K562 (cell line): ENCODE data around the gene SMIM45.

Experiments used
- ATAC-seq: fragments of 200-7000 bp; cut with Tn5 transposase; 3 replicates; pipeline ENCODE4 v1.9.1; 2020; ENCODE audit warnings: moderate library complexity
- BruUV-seq: library from RNA; stranded (reverse); fragments of 400-500 nt; replicated peaks from 2 replicates; lab custom pipeline; 2021; lab: Mats Ljungman, UMichigan
- CTCF ChIA-PET: fragments of 300-600 bp; formaldehyde crosslinking; extraction: SDS; loops from one replicate; lab custom pipeline; 2021; ENCODE audit warnings: low intra/inter-chr PET ratio; lab: Yijun Ruan, JAX
- POLR2A ChIA-PET: fragments of 300-600, 350-650 bp; sonication (Branson Sonifier 250); formaldehyde crosslinking; extraction: SDS; loops from one replicate; lab custom pipeline; 2021; ENCODE audit warnings: antibody characterized with exemption, inconsistent platforms; lab: Yijun Ruan, JAX
- DNase-seq, 4 experiments: peaks; one replicate each; pipeline versions ENCODE4 v3.0.0 to v3.0.0-alpha.2; 2011 to 2018; ENCODE audit warnings: low spot score in 3 of 4, mixed read lengths in 3 of 4; ENCODE audit errors: extremely low read depth in 1 of 4
- FAIRE-seq: peaks from 2 replicates; lab custom pipeline; 2011; peaks lifted over from hg19 to GRCh38; lab: Jason Lieb, UNC
- H2AFZ ChIP-seq: 2 replicates; pipeline ENCODE4 v1.6.0; 2011; ENCODE audit warnings: low read depth, low read length, control low read depth, inconsistent platforms
- H3K27ac ChIP-seq: fragments of 200-600 bp; 3 replicates; pipeline ENCODE4 v1.8.0; 2011; ENCODE audit warnings: low read depth, mild to moderate bottlenecking, control low read depth, inconsistent platforms, low read length, moderate library complexity, mixed read lengths; ENCODE audit errors: extremely low read depth
- H3K27me3 ChIP-seq, 2 experiments: fragments of 300-600 bp in 1 of 2; 2 replicates in 1 of 2; 3 replicates in 1 of 2; pipeline versions ENCODE4 v1.6.0 to v1.8.0; 2011; ENCODE audit warnings: inconsistent platforms in 2 of 2, low read length in 2 of 2, mild to moderate bottlenecking in 1 of 2, mixed read lengths in 1 of 2, moderate library complexity in 1 of 2; ENCODE audit not compliant: control insufficient read depth in 2 of 2, insufficient read depth in 2 of 2
- H3K36me3 ChIP-seq: fragments of 300-600 bp; 3 replicates; pipeline ENCODE4 v1.8.0; 2011; ENCODE audit warnings: mild to moderate bottlenecking, low read length, inconsistent platforms; ENCODE audit not compliant: control insufficient read depth, insufficient read depth
- H3K4me1 ChIP-seq, 2 experiments: fragments of 200-600 bp in 1 of 2; replicated peaks in 1 of 2; 2 replicates in 1 of 2; 3 replicates in 1 of 2; pipeline versions ENCODE4 v1.5.1 to v1.8.0; 2011; ENCODE audit warnings: inconsistent platforms in 2 of 2, low read length in 2 of 2, mild to moderate bottlenecking in 1 of 2, mixed read lengths in 1 of 2, moderate library complexity in 1 of 2; ENCODE audit not compliant: control insufficient read depth in 2 of 2, insufficient read depth in 2 of 2
- H3K4me2 ChIP-seq: 2 replicates; pipeline ENCODE4 v1.6.1; 2011; ENCODE audit warnings: low read length, control low read depth, inconsistent platforms, mixed read lengths; ENCODE audit not compliant: insufficient read depth
- H3K4me3 ChIP-seq: fragments of 200-600 bp; sonication (generic), shearing (Covaris generic); 2 replicates; pipeline ENCODE4 v1.5.1; 2016; ENCODE audit warnings: control low read depth, inconsistent platforms
- H3K79me2 ChIP-seq: fragments of 200-600 bp; 3 replicates; pipeline ENCODE4 v1.8.0; 2011; ENCODE audit warnings: low read length, inconsistent platforms; ENCODE audit not compliant: control insufficient read depth, insufficient read depth
- H3K9ac ChIP-seq, 2 experiments: 2 replicates each; pipeline versions ENCODE4 v1.6.0 to v1.6.1; 2011; ENCODE audit warnings: low read depth in 2 of 2, low read length in 2 of 2, control low read depth in 1 of 2, inconsistent platforms in 1 of 2, mild to moderate bottlenecking in 1 of 2, mixed read lengths in 1 of 2; ENCODE audit not compliant: insufficient read depth in 1 of 2
- H3K9me1 ChIP-seq: one replicate; pipeline ENCODE4 v1.6.0; 2011; ENCODE audit warnings: inconsistent platforms, mild to moderate bottlenecking, low read length, moderate library complexity; ENCODE audit not compliant: control insufficient read depth, insufficient read depth
- H3K9me3 ChIP-seq: replicated peaks from 2 replicates; pipeline ENCODE4 v1.5.1; 2011; ENCODE audit warnings: low read depth, low read length, inconsistent platforms; ENCODE audit not compliant: control insufficient read depth, insufficient read depth
- H4K20me1 ChIP-seq: replicated peaks from 2 replicates; pipeline ENCODE4 v1.6.1; 2011; ENCODE audit warnings: low read length, inconsistent platforms, mixed read lengths; ENCODE audit not compliant: control insufficient read depth, insufficient read depth
- CBFB ChIP-seq: sonication (generic); formaldehyde crosslinking; IDR thresholded peaks from 2 replicates; pipeline ENCODE4 v1.4.0; 2020; ENCODE audit warnings: mild to moderate bottlenecking, missing genetic modification reagents
- FOXJ3 ChIP-seq: sonication (generic); formaldehyde crosslinking; IDR thresholded peaks from 2 replicates; pipeline ENCODE4 v1.4.0; 2020; ENCODE audit warnings: mild to moderate bottlenecking, missing genetic modification reagents
- KLF10 ChIP-seq: fragments of 250-450 bp; sonication (Bioruptor Pico); IDR thresholded peaks from 2 replicates; pipeline ENCODE4 v1.6.1; 2021; ENCODE audit warnings: matching md5 sums
- MBD2 ChIP-seq: sonication (generic); IDR thresholded peaks from 2 replicates; pipeline ENCODE4 v1.6.1; 2016; ENCODE audit warnings: low read depth, borderline replicate concordance
- NR2C1 ChIP-seq, 2 experiments: fragments of 450-650 bp; IDR thresholded peaks; 2 replicates each; pipeline ENCODE4 v1.6.1; 2017; ENCODE audit warnings: mild to moderate bottlenecking in 2 of 2, antibody characterized with exemption in 1 of 2, inconsistent platforms in 1 of 2, missing compliant biosample characterization in 1 of 2, missing genetic modification characterization in 1 of 2
- NR4A1 ChIP-seq, 2 experiments: fragments of 250-450 bp in 1 of 2; fragments of 450-650 bp in 1 of 2; sonication (Bioruptor Pico) in 1 of 2; IDR thresholded peaks; 2 replicates each; pipeline versions ENCODE4 v1.4.0 to v1.6.1; 2016 to 2020; ENCODE audit warnings: mild to moderate bottlenecking in 2 of 2, missing compliant biosample characterization in 1 of 2, missing genetic modification characterization in 1 of 2, moderate library complexity in 1 of 2
- RBFOX2 ChIP-seq: fragments of 200-400 bp; formaldehyde crosslinking; IDR thresholded peaks from 2 replicates; pipeline ENCODE4 v1.6.1; 2017; ENCODE audit warnings: low read depth, mild to moderate bottlenecking, low read length, moderate library complexity
- RBM34 ChIP-seq: fragments of 200-400 bp; formaldehyde crosslinking; IDR thresholded peaks from 2 replicates; pipeline ENCODE4 v1.6.1; 2018; ENCODE audit warnings: low read length, borderline replicate concordance; ENCODE audit not compliant: insufficient read depth
- SMAD4 ChIP-seq: fragments of 250-450 bp; sonication (Bioruptor Pico); conservative IDR thresholded peaks from 2 replicates; pipeline ENCODE4 v1.8.0; 2021; ENCODE audit warnings: inconsistent platforms, mild to moderate bottlenecking, moderate library complexity
- ZNF175 ChIP-seq: fragments of 200-800 bp; sonication (Bioruptor generic); IDR thresholded peaks from 2 replicates; pipeline ENCODE4 v1.6.1; 2016; ENCODE audit warnings: low read depth, mild to moderate bottlenecking, missing genetic modification characterization, missing compliant biosample characterization
- ZNF197 ChIP-seq: fragments of 200-800 bp; sonication (Bioruptor generic); IDR thresholded peaks from 2 replicates; pipeline ENCODE4 v1.6.1; 2016; ENCODE audit warnings: low read depth, missing genetic modification characterization, missing compliant biosample characterization
- ZNF24 ChIP-seq: fragments of 450-650 bp; IDR thresholded peaks from 2 replicates; pipeline ENCODE4 v1.6.1; 2016
- ZNF274 ChIP-seq: IDR thresholded peaks from 2 replicates; pipeline ENCODE4 v1.6.1; 2011; ENCODE audit warnings: low read depth, mild to moderate bottlenecking, low read length, moderate library complexity, borderline replicate concordance
- ZNF436 ChIP-seq: fragments of 250-450, 450-650 bp; sonication (Bioruptor Pico); formaldehyde crosslinking; IDR thresholded peaks from 2 replicates; pipeline ENCODE4 v1.7.0; 2020; ENCODE audit warnings: mild to moderate bottlenecking
- ZNF764 ChIP-seq: fragments of 250-450 bp; sonication (Bioruptor Pico); IDR thresholded peaks from 2 replicates; pipeline ENCODE4 v1.4.0; 2020; ENCODE audit warnings: low read depth, mild to moderate bottlenecking, moderate library complexity
- WGBS: fragments of 100-300 bp; shearing (Covaris generic); methylation state at CpG from one replicate; pipeline ENCODE4 v1.1.6; 2016; ENCODE audit warnings: low coverage, mixed read lengths; ENCODE audit not compliant: insufficient coverage; ENCODE audit errors: missing lambda C conversion rate; 5-methylcytosine and 5-hydroxymethylcytosine counted together
- in situ Hi-C: fragments of 300-500 bp; cut with MboI; formaldehyde crosslinking; loops from 4 replicates; pipeline ENCODE4 v1.15.0; 2018; ENCODE audit warnings: inconsistent platforms, mixed read lengths
- intact Hi-C: fragments of 100-400 bp; cut with micrococcal nuclease; formaldehyde crosslinking; loops from 2 replicates; pipeline ENCODE4 v1.14.2; 2022

Gene SMIM45

GRCh38 chr22:41929418-41929810 is 22.5 kb upstream of the SMIM45 start:
- 0 out of 3 replicates have a peak, but pooled peaks cover under 1% of the 10 kb centered on the region for H3K36me3 ChIP-seq
- no peaks in the 10 kb centered on the region for H3K9me3 ChIP-seq
- H3K27ac ChIP-seq, result no peak overlapping the region
- in situ Hi-C loops, result no loop called here
- WGBS, result 56% methylated on average over 8 of the region's 8 CpGs
- intact Hi-C loops, result no loop called here
- CTCF ChIA-PET, result no interaction called here
- no peak for FAIRE-seq
- TF ChIP-seq ZNF436 (no peak), NR4A1 (CRISPR knock-in tag; IDR thresholded peaks at IDR 0.05) (no peak), NR4A1 (tag; IDR thresholded peaks at IDR 0.05) (no peak), MBD2 (no peak), RBFOX2 (0 out of 2 replicates have a peak, but pooled peaks have one; percentile 6), SMAD4 (CRISPR knock-in tag) (no peak)
- ATAC-seq, result no peak
- no peak overlapping the region for H3K4me2 ChIP-seq
- H2AFZ ChIP-seq, result no peak overlapping the region
- POLR2A ChIA-PET, result interaction anchor here (1.1 kb wide), 1 partner anchor 8 kb away, joined by 3 read pairs; no protein-coding TSS in a partner anchor
- no peaks in the 10 kb centered on the region for H4K20me1 ChIP-seq
- H3K4me3 ChIP-seq, result no peak overlapping the region
- H3K79me2 ChIP-seq, result no peaks in the 10 kb centered on the region
- DNase-seq, result no peak
- no peaks in the 10 kb centered on the region for H3K27me3 ChIP-seq
- no peaks in the 10 kb centered on the region for H3K9me1 ChIP-seq
- peaks cover 6 to 75% of the 10 kb centered on the region in 2 experiments; a peak in 4 of 5 replicates for H3K4me1 ChIP-seq
- peak overlapping the region in 1 of 2 experiments; percentile 64; a peak in 1 of 4 replicates for H3K9ac ChIP-seq
- no TSS peak for BruUV-seq

GRCh38 chr22:41931701-41932269 is 20.2 kb upstream of the SMIM45 start:
- Histone ChIP-seq H3K4me2 (no peak overlapping the region), H3K27me3 (no peaks in the 10 kb centered on the region), H3K9me1 (peaks cover 3% of the 10 kb centered on the region), H2AFZ (no peak overlapping the region), H3K36me3 (peaks cover 9% of the 10 kb centered on the region; the same call in 1 of the 3 replicates), H4K20me1 (no peaks in the 10 kb centered on the region), H3K4me1 (peaks cover 6 to 66% of the 10 kb centered on the region in 2 experiments; a peak in 4 of 5 replicates), H3K27ac (no peak overlapping the region), H3K79me2 (no peaks in the 10 kb centered on the region), H3K9me3 (no peaks in the 10 kb centered on the region), H3K4me3 (no peak overlapping the region), H3K9ac (peak overlapping the region in 1 of 2 experiments; percentile 71; a peak in 2 of 4 replicates)
- 69% methylated on average over 10 of the region's 10 CpGs for WGBS
- in situ Hi-C loops (no loop called here), intact Hi-C loops (no loop called here)
- DNase-seq, result no peak
- ChIA-PET CTCF (no interaction called here), POLR2A (no interaction called here)
- no TSS peak for BruUV-seq
- TF ChIP-seq CBFB (no peak), ZNF274 (no peak), KLF10 (CRISPR knock-in tag) (no peak), ZNF197 (no peak), RBM34 (no peak), NR2C1 (IDR thresholded peaks at IDR 0.05) (no peak), NR2C1 (tag; IDR thresholded peaks at IDR 0.05) (no peak), ZNF764 (CRISPR knock-in tag) (no peak), ZNF24 (no peak), FOXJ3 (CRISPR knock-in tag) (no peak), ZNF175 (no peak)
- ATAC-seq, result no peak
- no peak for FAIRE-seq
